Panc1 (cell line): Measurements from ENCODE around the gene SNTN.

Source experiments
- CTCF ChIP-seq: fragments of 450-650 bp; IDR thresholded peaks from 2 replicates; pipeline ENCODE4 v1.5.1; 2017; ENCODE audit warnings: mild to moderate bottlenecking
- POLR2AphosphoS5 ChIP-seq: IDR thresholded peaks from 2 replicates; pipeline ENCODE4 v1.6.1; 2012; ENCODE audit warnings: mild to moderate bottlenecking, low read depth, low read length, moderate library complexity
- REST ChIP-seq, 2 experiments: IDR thresholded peaks; 2 replicates each; pipeline ENCODE4 v1.6.1; 2011 to 2012; ENCODE audit warnings: low read depth in 2 of 2, control low read depth in 1 of 2, low read length in 1 of 2, mild to moderate bottlenecking in 1 of 2, moderate library complexity in 1 of 2; ENCODE audit not compliant: insufficient read depth in 1 of 2

GRCh38 chr3:63642488-63642887 lies 10.0 kb upstream of the SNTN start:
- TF ChIP-seq CTCF (no peak), POLR2AphosphoS5 (no peak), REST (IDR thresholded peaks at IDR 0.05; ENCODE audit: insufficient read depth in 1 of 2, low read depth in 2 of 2, low read length in 1 of 2) (no peak)
